ENCODE results near the gene NR2F1. TPM values are rescaled to one million over a fixed set of nuclear protein-coding genes. Genes with fewer than 3 reads are reported as not detected.
A peak's percentile ranks its signal among the peaks of the same experiment; 100 is the strongest.

The NR2F1 gene
- total RNA-seq, 1 donor from 2014 or later = not detected

DNA sequence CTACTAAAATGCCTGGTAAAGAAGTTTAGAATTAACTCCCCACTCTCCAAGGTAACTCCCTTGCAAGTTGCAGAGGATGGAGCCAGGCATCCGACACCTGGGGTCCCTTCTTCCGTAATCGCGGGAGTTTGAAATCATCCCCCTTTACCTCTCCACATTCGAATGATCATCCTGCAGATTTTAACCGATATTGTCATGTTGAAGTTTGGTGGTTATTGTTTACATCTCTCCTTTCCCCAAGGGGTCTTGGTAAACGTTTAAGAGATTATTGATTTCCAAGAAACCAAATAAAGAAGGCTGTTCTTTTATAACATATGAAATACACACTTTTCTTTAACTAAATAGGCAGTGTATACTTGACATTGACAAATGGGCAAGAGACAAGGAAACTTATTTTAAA, 26.7 kb downstream of the NR2F1 start:
- H3K27me3 Mint-ChIP-seq (ENCODE audit: low read depth) = peaks cover 88% of the 10 kb centered on the region
- H3K4me3 Mint-ChIP-seq (ENCODE audit: low read depth) = no peak overlapping the region
- H3K36me3 Mint-ChIP-seq (ENCODE audit: low read depth) = no peaks in the 10 kb centered on the region
- intact Hi-C loops (cut with micrococcal nuclease) = loop anchor here (1.0 to 2.0 kb wide), 2 partner anchors 29 to 1241 kb away; no protein-coding TSS in a partner anchor
- no peak overlapping the region for H3K27ac Mint-ChIP-seq
- H3K4me1 Mint-ChIP-seq (ENCODE audit: low read depth) = peaks cover 7% of the 10 kb centered on the region
- no peaks in the 10 kb centered on the region for H3K9me3 Mint-ChIP-seq
- no peak for DNase-seq (ENCODE audit: low spot score)

GRCh38 chr5:93610581-93611272, 27.7 kb downstream of the NR2F1 start:
- Mint-ChIP-seq H3K27ac (no peak overlapping the region), H3K4me3 (ENCODE audit: low read depth) (no peak overlapping the region), H3K9me3 (no peaks in the 10 kb centered on the region), H3K4me1 (ENCODE audit: low read depth) (peaks cover 7% of the 10 kb centered on the region), H3K36me3 (ENCODE audit: low read depth) (no peaks in the 10 kb centered on the region), H3K27me3 (ENCODE audit: low read depth) (peaks cover 86% of the 10 kb centered on the region)
- DNase-seq (ENCODE audit: low spot score) = no peak
- intact Hi-C loops (cut with micrococcal nuclease) = loop anchor here (1.0 kb wide), 1 partner anchor 30 kb away; no protein-coding TSS in a partner anchor

GRCh38 chr5:93611273-93611975, 28.4 kb downstream of the NR2F1 start:
- intact Hi-C loops (cut with micrococcal nuclease) = no loop called here
- Mint-ChIP-seq H3K4me3 (ENCODE audit: low read depth) (no peak overlapping the region), H3K27me3 (ENCODE audit: low read depth) (peaks cover 84% of the 10 kb centered on the region), H3K4me1 (ENCODE audit: low read depth) (peaks cover 7% of the 10 kb centered on the region), H3K9me3 (no peaks in the 10 kb centered on the region), H3K27ac (no peak overlapping the region), H3K36me3 (ENCODE audit: low read depth) (no peaks in the 10 kb centered on the region)
- no peak for DNase-seq (ENCODE audit: low spot score)

GRCh38 chr5:93611976-93612854, 29.2 kb downstream of the NR2F1 start:
- no peak overlapping the region for H3K4me3 Mint-ChIP-seq (ENCODE audit: low read depth)

GRCh38 chr5:93612855-93613243, 29.8 kb downstream of the NR2F1 start:
- intact Hi-C loops (cut with micrococcal nuclease) = loop anchor here (1.0 kb wide), 1 partner anchor 7 kb away; no protein-coding TSS in a partner anchor
- Mint-ChIP-seq H3K27me3 (ENCODE audit: low read depth) (peaks cover 79% of the 10 kb centered on the region), H3K27ac (no peak overlapping the region), H3K4me1 (ENCODE audit: low read depth) (peaks cover 7% of the 10 kb centered on the region), H3K36me3 (ENCODE audit: low read depth) (no peaks in the 10 kb centered on the region), H3K9me3 (no peaks in the 10 kb centered on the region), H3K4me3 (ENCODE audit: low read depth) (no peak overlapping the region)
- no peak for DNase-seq (ENCODE audit: low spot score)

More at GRCh38 chr5:93611976-93612854, 29.2 kb downstream of the NR2F1 start:
- Mint-ChIP-seq H3K9me3 (no peaks in the 10 kb centered on the region), H3K27ac (no peak overlapping the region), H3K36me3 (ENCODE audit: low read depth) (no peaks in the 10 kb centered on the region), H3K4me1 (ENCODE audit: low read depth) (peaks cover 7% of the 10 kb centered on the region), H3K27me3 (ENCODE audit: low read depth) (peaks cover 85% of the 10 kb centered on the region)
- DNase-seq (ENCODE audit: low spot score) = no peak
- intact Hi-C loops (cut with micrococcal nuclease) = loop anchor here (1.0 kb wide), 1 partner anchor 8 kb away; no protein-coding TSS in a partner anchor

DNA sequence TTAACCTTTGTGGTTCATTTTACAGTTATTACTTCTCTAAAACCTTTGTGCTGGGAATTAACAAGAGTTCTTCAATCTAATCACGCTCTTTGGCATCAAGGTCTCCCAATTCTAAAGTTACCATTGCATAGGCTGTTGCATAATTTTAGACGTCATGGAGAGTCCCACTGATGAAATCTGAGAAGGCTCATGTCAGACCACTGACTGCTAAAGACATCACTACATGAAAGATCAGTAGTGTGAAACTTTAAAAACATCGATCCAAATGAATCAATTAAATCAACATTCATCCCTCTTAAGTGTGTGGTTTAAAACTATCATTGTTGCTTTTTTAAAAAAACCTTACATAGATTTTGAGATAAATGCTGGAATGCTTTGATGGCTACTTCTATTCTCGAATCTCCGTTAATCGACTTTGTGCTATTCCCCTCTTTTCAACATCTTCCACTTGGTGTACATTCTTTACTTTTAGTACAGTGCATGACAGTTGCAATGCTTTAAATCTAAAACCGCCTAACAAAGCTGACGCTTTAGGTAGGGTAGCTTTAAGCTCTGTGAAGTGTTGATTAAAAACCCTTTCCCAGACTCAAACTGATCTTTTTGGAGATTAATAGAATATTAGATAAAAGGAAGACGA, 33.6 kb downstream of the NR2F1 start:
- H3K27me3 Mint-ChIP-seq (ENCODE audit: low read depth) = peaks cover 69% of the 10 kb centered on the region
- no peak for DNase-seq (ENCODE audit: low spot score)
- no peak overlapping the region for H3K27ac Mint-ChIP-seq

GRCh38 chr5:93620487-93621326, 37.7 kb downstream of the NR2F1 start:
- peaks cover 11% of the 10 kb centered on the region for H3K4me1 Mint-ChIP-seq (ENCODE audit: low read depth)
- no peak overlapping the region for H3K27ac Mint-ChIP-seq
- DNase-seq (ENCODE audit: low spot score) = peak; percentile 34
- intact Hi-C loops (cut with micrococcal nuclease) = loop anchor here (1.0 kb wide), 1 partner anchor 8 kb away; no protein-coding TSS in a partner anchor
- peak overlapping the region; percentile 84 for H3K4me3 Mint-ChIP-seq (ENCODE audit: low read depth)
- no peaks in the 10 kb centered on the region for H3K9me3 Mint-ChIP-seq
- H3K36me3 Mint-ChIP-seq (ENCODE audit: low read depth) = peaks cover 4% of the 10 kb centered on the region
- peaks cover 62% of the 10 kb centered on the region for H3K27me3 Mint-ChIP-seq (ENCODE audit: low read depth)

More for the DNA sequence above, 33.6 kb downstream of the NR2F1 start:
- Mint-ChIP-seq H3K4me3 (ENCODE audit: low read depth) (no peak overlapping the region), H3K9me3 (no peaks in the 10 kb centered on the region), H3K36me3 (ENCODE audit: low read depth) (peaks cover 4% of the 10 kb centered on the region), H3K4me1 (ENCODE audit: low read depth) (peaks cover 13% of the 10 kb centered on the region)
- intact Hi-C loops (cut with micrococcal nuclease) = no loop called here

DNA sequence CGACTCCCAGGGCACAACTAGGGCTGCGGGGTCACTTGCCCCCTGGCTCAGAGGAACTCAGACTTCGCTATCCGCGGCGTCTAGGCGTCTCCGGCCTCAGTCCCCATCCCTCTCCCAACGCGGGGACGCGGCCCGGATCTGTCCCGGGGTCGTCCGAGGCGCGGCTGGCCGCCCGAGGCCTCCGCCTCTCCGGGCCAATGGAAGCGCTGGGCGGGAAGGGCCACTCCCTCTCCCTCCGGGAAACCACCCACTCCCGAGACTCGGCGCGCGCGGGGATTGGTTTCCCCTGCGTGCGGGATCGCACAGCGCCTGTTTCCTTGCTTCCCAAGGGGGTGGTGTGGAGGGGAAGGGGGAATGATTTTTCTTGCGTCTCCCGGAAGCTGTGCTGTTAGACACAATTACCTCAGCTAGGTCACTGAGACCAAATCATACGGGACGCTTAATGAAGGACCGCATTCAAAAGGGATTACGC, 38.3 kb downstream of the NR2F1 start:
- no peak for DNase-seq (ENCODE audit: low spot score)
- H3K4me1 Mint-ChIP-seq (ENCODE audit: low read depth) = peaks cover 11% of the 10 kb centered on the region
- peaks cover 4% of the 10 kb centered on the region for H3K36me3 Mint-ChIP-seq (ENCODE audit: low read depth)
- intact Hi-C loops (cut with micrococcal nuclease) = no loop called here
- no peak overlapping the region for H3K27ac Mint-ChIP-seq
- peak overlapping the region; percentile 30 for H3K4me3 Mint-ChIP-seq (ENCODE audit: low read depth)
- H3K27me3 Mint-ChIP-seq (ENCODE audit: low read depth) = peaks cover 57% of the 10 kb centered on the region
- no peaks in the 10 kb centered on the region for H3K9me3 Mint-ChIP-seq

DNA sequence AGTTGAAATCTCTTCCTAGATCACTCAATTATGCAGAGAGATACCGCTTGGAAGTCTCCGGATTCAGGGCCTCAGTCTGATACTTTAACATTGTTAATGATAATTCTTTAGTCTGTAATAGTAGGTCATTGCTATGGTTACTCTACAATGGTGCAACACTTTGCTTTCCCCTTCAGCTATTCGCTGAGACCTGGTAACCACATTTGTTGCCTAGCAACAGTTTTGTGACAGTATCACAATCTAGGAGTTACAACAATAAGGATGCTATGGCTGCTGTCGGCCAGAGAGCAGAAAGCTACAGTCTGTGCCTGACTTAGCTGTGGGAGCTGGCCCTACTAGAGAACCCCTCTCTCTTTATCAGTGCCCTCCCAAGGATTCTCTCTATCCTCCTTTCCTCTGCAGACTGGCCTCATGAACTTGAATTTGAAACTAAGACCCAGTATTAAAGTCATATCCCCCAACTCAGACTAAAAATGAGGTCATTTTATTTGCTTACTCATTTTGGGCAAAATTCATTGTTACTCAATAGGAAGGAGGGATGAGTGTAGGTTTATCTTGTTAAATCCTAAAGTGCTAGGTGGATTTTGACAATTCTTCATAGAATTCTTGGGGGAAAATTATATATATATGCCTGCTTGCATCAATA, 39.3 kb downstream of the NR2F1 start:
- Mint-ChIP-seq H3K27me3 (ENCODE audit: low read depth) (peaks cover 54% of the 10 kb centered on the region), H3K4me3 (ENCODE audit: low read depth) (no peak overlapping the region), H3K27ac (no peak overlapping the region), H3K9me3 (no peaks in the 10 kb centered on the region), H3K36me3 (ENCODE audit: low read depth) (peaks cover 4% of the 10 kb centered on the region), H3K4me1 (ENCODE audit: low read depth) (peaks cover 11% of the 10 kb centered on the region)
- intact Hi-C loops (cut with micrococcal nuclease) = no loop called here
- DNase-seq (ENCODE audit: low spot score) = no peak

- intact Hi-C loops (cut with micrococcal nuclease) = no loop called here
- no peak overlapping the region for H3K27ac Mint-ChIP-seq
These were observed 40.1 kb downstream of the NR2F1 start for GRCh38 chr5:93623153-93623552.

GRCh38 chr5:93626801-93627200, 43.8 kb downstream of the NR2F1 start:
- no peak overlapping the region for H3K4me3 Mint-ChIP-seq (ENCODE audit: low read depth)
- no peaks in the 10 kb centered on the region for H3K9me3 Mint-ChIP-seq
- H3K27me3 Mint-ChIP-seq (ENCODE audit: low read depth) = peaks cover 30% of the 10 kb centered on the region
- H3K27ac Mint-ChIP-seq = no peak overlapping the region
- intact Hi-C loops (cut with micrococcal nuclease) = no loop called here
- H3K4me1 Mint-ChIP-seq (ENCODE audit: low read depth) = peaks cover 1% of the 10 kb centered on the region
- H3K36me3 Mint-ChIP-seq (ENCODE audit: low read depth) = no peaks in the 10 kb centered on the region
- DNase-seq (ENCODE audit: low spot score) = no peak

More at GRCh38 chr5:93623153-93623552, 40.1 kb downstream of the NR2F1 start:
- H3K36me3 Mint-ChIP-seq (ENCODE audit: low read depth) = peaks cover 4% of the 10 kb centered on the region
- H3K9me3 Mint-ChIP-seq = no peaks in the 10 kb centered on the region
- H3K4me1 Mint-ChIP-seq (ENCODE audit: low read depth) = peaks cover 11% of the 10 kb centered on the region
- no peak for DNase-seq (ENCODE audit: low spot score)
- H3K27me3 Mint-ChIP-seq (ENCODE audit: low read depth) = peaks cover 54% of the 10 kb centered on the region
- H3K4me3 Mint-ChIP-seq (ENCODE audit: low read depth) = no peak overlapping the region

Measured in activated T-helper 2 cell treated with anti-CD3 and anti-CD28 coated beads, Interferon-gamma antibody, Interleukin-2, Interleukin-4, amounts not matched to agents 10 μg/mL and 5 μg/mL and 100 μg/mL, durations not matched to agents 14 hours and 24 hours and 36 hours (primary cell).